GM12878 (cell line): ENCODE measurements around the gene SMIM38. TPM values are rescaled to one million over a fixed set of nuclear protein-coding genes. Genes with fewer than 3 reads are reported as not detected.

Experiments used
- ATF3 ChIP-seq: IDR thresholded peaks from 2 replicates; pipeline ENCODE4 v1.6.1; 2011; ENCODE audit warnings: low read depth, mild to moderate bottlenecking, low read length, moderate library complexity, borderline replicate concordance; ENCODE audit errors: extremely low read depth
- BCLAF1 ChIP-seq: fragments of 450-650 bp; IDR thresholded peaks from 2 replicates; pipeline ENCODE4 v1.6.1; 2017; ENCODE audit warnings: antibody characterized with exemption, mild to moderate bottlenecking, moderate library complexity
- BHLHE40 ChIP-seq, 2 experiments: fragments of 450-650 bp in 1 of 2; IDR thresholded peaks; 2 replicates each; pipeline ENCODE4 v1.6.1; 2011 to 2017; ENCODE audit warnings: low read depth in 2 of 2, borderline replicate concordance in 1 of 2, improper control_type of control experiment in 1 of 2, low read length in 1 of 2, mild to moderate bottlenecking in 1 of 2
- CEBPB ChIP-seq, 2 experiments: fragments of 150-350 bp in 1 of 2; IDR thresholded peaks; 2 replicates each; pipeline ENCODE4 v1.6.1; 2012 to 2014; ENCODE audit warnings: low read depth in 2 of 2, low read length in 2 of 2, borderline replicate concordance in 1 of 2, inconsistent platforms in 1 of 2
- EED ChIP-seq: sonication (generic); IDR thresholded peaks from 2 replicates; pipeline ENCODE4 v1.6.1; 2016; ENCODE audit warnings: antibody characterized with exemption, low read depth
- ESRRA ChIP-seq: IDR thresholded peaks from 2 replicates; pipeline ENCODE4 v1.6.1; 2012; ENCODE audit warnings: mild to moderate bottlenecking, low read length, improper control_type of control experiment
- GABPA ChIP-seq: IDR thresholded peaks from 2 replicates; pipeline ENCODE4 v1.6.1; 2014; ENCODE audit warnings: antibody characterized with exemption, low read depth, mild to moderate bottlenecking, inconsistent platforms
- HDGF ChIP-seq: fragments of 450-650 bp; IDR thresholded peaks from 2 replicates; pipeline ENCODE4 v1.6.1; 2016; ENCODE audit warnings: antibody characterized with exemption
- IKZF1 ChIP-seq: fragments of 450-650 bp; conservative IDR thresholded peaks from 2 replicates; pipeline ENCODE4 v1.6.1; 2017; ENCODE audit warnings: antibody characterized with exemption, mild to moderate bottlenecking
- IRF5 ChIP-seq: fragments of 450-650 bp; IDR thresholded peaks from 2 replicates; pipeline ENCODE4 v1.6.1; 2017; ENCODE audit warnings: borderline replicate concordance
- MTA3 ChIP-seq: IDR thresholded peaks from 2 replicates; pipeline ENCODE4 v1.6.1; 2012; ENCODE audit warnings: low read length, inconsistent platforms, borderline replicate concordance
- NR2C1 ChIP-seq: fragments of 450-650 bp; IDR thresholded peaks from 2 replicates; pipeline ENCODE4 v1.6.1; 2017; ENCODE audit warnings: antibody characterized with exemption, mild to moderate bottlenecking, moderate library complexity
- RELA ChIP-seq: fragments of 450-650 bp; IDR thresholded peaks from 2 replicates; pipeline ENCODE4 v1.8.0; 2014; ENCODE audit warnings: borderline replicate concordance; ENCODE audit not compliant: partially characterized antibody
- SIN3A ChIP-seq: IDR thresholded peaks from 2 replicates; pipeline ENCODE4 v1.6.1; 2012; ENCODE audit warnings: low read depth, low read length, improper control_type of control experiment
- SMAD1 ChIP-seq: fragments of 450-650 bp; IDR thresholded peaks from 2 replicates; pipeline ENCODE4 v1.6.1; 2018; ENCODE audit warnings: mild to moderate bottlenecking, low read depth; ENCODE audit not compliant: partially characterized antibody
- SMARCA5 ChIP-seq: fragments of 450-650 bp; IDR thresholded peaks from 2 replicates; pipeline ENCODE4 v1.6.1; 2017; ENCODE audit warnings: mild to moderate bottlenecking
- STAT1 ChIP-seq: fragments of 450-650 bp; conservative IDR thresholded peaks from 2 replicates; pipeline ENCODE4 v1.6.1; 2014; ENCODE audit warnings: antibody characterized with exemption, mild to moderate bottlenecking
- ZBED1 ChIP-seq: IDR thresholded peaks from 2 replicates; pipeline ENCODE4 v1.6.1; 2016; ENCODE audit warnings: borderline replicate concordance
- ZNF274 ChIP-seq: IDR thresholded peaks from one replicate; pipeline ENCODE4 v1.8.0; 2011; ENCODE audit not compliant: insufficient read length, insufficient read depth
- ZNF622 ChIP-seq: fragments of 450-650 bp; IDR thresholded peaks from 2 replicates; pipeline ENCODE4 v1.6.1; 2017; ENCODE audit warnings: mild to moderate bottlenecking, inconsistent platforms
- ZSCAN29 ChIP-seq: fragments of 450-650 bp; IDR thresholded peaks from 2 replicates; pipeline ENCODE4 v1.6.1; 2017; ENCODE audit warnings: mild to moderate bottlenecking, moderate library complexity
- polyA plus RNA-seq, 11 experiments: library from polyadenylated mRNA; depleted of rRNA in 4 of 11; unstranded in 6 of 11; stranded (reverse) in 5 of 11; fragments of >200 nt; fragmentation: Nextera tagmentation in 4 of 11; fragmentation: Illumina TruSeq in 1 of 11; extraction: Ambion mirVana in 4 of 11; extraction: Trizol in 1 of 11; gene quantifications; 1 replicate in 1 of 11; 2 replicates in 10 of 11; pipeline versions ENCODE4 v1.2.1 to v1.2.3, GENCODE V29; 2011 to 2016; ENCODE audit warnings: inconsistent platforms in 2 of 11, missing spikeins in 2 of 11, low read depth in 1 of 11
- total RNA-seq, 4 experiments: library from RNA; depleted of rRNA in 3 of 4; stranded (reverse); fragments of >200 nt in 3 of 4; fragmentation: Illumina TruSeq in 1 of 4; extraction: Trizol in 1 of 4; gene quantifications; 2 replicates each; pipeline versions ENCODE4 v1.2.1 to v1.2.3, GENCODE V29; 2013 to 2021
- TF ChIP-seq, protein P1 (sequence below): fragments of 450-650 bp; IDR thresholded peaks from 2 replicates; pipeline ENCODE4 v1.6.1; 2017; ENCODE audit warnings: mild to moderate bottlenecking, moderate library complexity

SMIM38 gene
- total and polyA plus RNA-seq, 10 of the 15 experiments (the other 5 are each of a cell fraction or from before 2014, with no cell fraction given): 0.15 to 5.0 (median 2.1) TPM; not detected in 1

DNA sequence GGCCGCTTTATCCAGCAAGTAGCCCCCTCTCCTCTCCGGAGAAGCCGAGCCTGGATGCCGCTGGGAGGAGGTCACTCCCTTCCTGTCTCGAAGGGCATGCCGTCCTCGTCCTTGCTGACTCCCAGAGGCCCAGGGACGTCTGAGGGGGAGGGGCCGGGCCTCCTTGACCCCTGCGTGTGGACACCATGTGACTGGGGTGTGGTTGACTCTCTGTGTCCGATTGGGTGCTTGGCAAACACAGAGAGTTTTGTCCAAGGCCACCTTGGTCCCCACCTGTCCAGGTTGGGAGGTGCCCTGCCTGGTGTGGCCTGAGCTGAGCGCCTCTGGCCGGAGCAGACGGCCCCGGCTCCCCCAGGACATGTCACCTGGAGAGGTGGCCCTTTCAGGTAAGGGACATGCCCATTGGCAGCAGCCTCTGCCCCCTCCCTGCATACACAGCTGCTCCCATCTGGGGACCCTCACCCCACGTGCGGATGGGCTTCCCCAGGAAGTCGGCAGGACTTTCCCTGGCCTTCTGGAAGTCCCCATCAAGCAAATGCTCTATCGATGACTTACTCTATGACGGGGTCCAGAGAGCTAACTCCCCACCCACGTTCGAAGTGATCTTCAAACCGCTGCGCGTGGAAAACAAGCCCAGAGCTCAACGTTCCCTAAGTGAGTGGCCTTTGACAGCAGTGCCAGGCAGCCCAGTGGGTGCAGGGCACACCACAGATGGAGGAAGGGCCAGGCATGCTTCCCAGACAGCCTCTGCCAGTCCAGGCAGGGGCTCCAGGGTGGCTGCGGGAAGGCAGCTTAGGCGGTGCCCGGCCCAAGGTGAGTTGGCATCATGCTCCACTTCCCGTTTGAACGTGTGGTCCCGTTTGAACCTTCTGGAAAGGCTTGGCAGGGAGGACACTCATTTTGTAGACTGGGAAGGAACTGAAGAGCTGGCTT, at the start of gene SMIM38 (continued):
- TF ChIP-seq CEBPB (IDR thresholded peaks at IDR 0.05; ENCODE audit: borderline replicate concordance in 1 of 2, low read depth in 2 of 2, low read length in 2 of 2) (no peak), BHLHE40 (IDR thresholded peaks at IDR 0.05; ENCODE audit: borderline replicate concordance in 1 of 2, low read depth in 2 of 2, low read length in 1 of 2) (peak; percentile 85 to 88), GABPA (no peak), IRF5 (no peak), BCLAF1 (no peak), NR2C1 (no peak), ZBED1 (no peak), ZNF274 (no peak), ESRRA (no peak), RELA (peak; percentile 96), MTA3 (peak; percentile 65; the same call in 1 of the 2 replicates), STAT1 (no peak), ATF3 (no peak), IKZF1 (peak; percentile 73), SIN3A (no peak), SMAD1 (no peak), ZNF622 (no peak), EED (peak; percentile 62), SMARCA5 (peak; percentile 17; the same call in 1 of the 2 replicates), HDGF (no peak), ZSCAN29 (no peak)
- TF ChIP-seq, protein P1, sequence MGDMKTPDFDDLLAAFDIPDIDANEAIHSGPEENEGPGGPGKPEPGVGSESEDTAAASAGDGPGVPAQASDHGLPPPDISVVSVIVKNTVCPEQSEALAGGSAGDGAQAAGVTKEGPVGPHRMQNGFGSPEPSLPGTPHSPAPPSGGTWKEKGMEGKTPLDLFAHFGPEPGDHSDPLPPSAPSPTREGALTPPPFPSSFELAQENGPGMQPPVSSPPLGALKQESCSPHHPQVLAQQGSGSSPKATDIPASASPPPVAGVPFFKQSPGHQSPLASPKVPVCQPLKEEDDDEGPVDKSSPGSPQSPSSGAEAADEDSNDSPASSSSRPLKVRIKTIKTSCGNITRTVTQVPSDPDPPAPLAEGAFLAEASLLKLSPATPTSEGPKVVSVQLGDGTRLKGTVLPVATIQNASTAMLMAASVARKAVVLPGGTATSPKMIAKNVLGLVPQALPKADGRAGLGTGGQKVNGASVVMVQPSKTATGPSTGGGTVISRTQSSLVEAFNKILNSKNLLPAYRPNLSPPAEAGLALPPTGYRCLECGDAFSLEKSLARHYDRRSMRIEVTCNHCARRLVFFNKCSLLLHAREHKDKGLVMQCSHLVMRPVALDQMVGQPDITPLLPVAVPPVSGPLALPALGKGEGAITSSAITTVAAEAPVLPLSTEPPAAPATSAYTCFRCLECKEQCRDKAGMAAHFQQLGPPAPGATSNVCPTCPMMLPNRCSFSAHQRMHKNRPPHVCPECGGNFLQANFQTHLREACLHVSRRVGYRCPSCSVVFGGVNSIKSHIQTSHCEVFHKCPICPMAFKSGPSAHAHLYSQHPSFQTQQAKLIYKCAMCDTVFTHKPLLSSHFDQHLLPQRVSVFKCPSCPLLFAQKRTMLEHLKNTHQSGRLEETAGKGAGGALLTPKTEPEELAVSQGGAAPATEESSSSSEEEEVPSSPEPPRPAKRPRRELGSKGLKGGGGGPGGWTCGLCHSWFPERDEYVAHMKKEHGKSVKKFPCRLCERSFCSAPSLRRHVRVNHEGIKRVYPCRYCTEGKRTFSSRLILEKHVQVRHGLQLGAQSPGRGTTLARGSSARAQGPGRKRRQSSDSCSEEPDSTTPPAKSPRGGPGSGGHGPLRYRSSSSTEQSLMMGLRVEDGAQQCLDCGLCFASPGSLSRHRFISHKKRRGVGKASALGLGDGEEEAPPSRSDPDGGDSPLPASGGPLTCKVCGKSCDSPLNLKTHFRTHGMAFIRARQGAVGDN: peak; percentile 81
